Myometrial cell (primary cell): Measurements from ENCODE around the gene SESN2. TPM values are rescaled to one million over a fixed set of nuclear protein-coding genes. Genes with fewer than 3 reads are reported as not detected.

Source experiments
- total RNA-seq: library from RNA; depleted of rRNA; stranded (reverse); fragments of >200 nt; gene quantifications from 2 replicates; pipeline ENCODE4 v1.2.3, GENCODE V29; 2015

SESN2 gene
- 33.4 and 39.7 TPM in 2 replicates for total RNA-seq

GRCh38 chr1:28259252-28259933, at the start of gene SESN2:
TSS of gene SESN2 (plus strand) at chr1:28259518. CDS start at chr1:28259848, 330 bp downstream.

DNA sequence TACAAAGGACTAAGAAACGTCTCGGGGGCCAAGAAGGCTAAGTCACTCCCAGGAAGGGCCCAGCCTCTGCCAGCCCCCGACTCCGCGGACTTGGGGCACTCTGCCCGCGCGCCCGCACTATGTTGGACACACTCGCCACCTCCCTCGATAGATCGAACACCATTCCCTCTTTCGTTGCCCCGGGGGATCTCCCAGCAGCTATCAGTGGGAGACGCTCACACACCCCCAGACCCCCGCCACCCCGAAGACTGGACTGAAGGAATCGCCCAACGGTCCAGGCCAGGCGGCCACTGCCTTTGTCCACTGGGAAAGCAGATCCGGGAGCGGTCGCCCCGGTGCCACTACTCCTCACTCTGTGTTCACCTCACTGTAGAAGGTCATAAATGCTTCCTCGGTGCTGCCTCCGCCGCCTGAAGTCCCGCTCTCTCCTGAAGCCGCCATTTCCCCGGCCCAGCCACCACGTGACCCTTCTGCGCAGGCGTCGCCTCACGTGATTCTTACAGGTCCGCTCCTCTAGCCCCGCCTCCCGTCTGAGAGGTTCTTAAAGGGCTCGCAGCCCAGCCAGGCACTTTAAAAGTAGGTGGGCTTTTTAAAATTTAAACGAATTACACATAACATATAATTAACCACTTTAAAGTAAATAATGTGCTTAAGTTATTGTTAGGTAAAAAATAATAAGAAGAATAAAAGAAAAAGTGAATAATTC, 26.6 kb upstream of the SESN2 start, which contains the start of gene DNAJC8:
Gene DNAJC8 (minus strand): TSS at position 472 of the 706 bp plus-strand sequence. CDS start 31 bp downstream, at position 441.

GRCh38 chr1:28235755-28236655, 23.3 kb upstream of the SESN2 start, which contains the start of gene ATP5IF1:
TSS of gene ATP5IF1 (plus strand) at chr1:28236124. CDS start at chr1:28236184, 60 bp downstream.

Other genes with a start within 250 kb of the SESN2 start
- gene EYA3, start 170.9 kb upstream of the SESN2 start, total RNA-seq = 18.7 and 19.1 TPM in 2 replicates
- gene PTAFR, start 82.8 kb upstream of the SESN2 start, total RNA-seq = 0.35 and 1.2 TPM in 2 replicates
- gene DNAJC8, start 26.5 kb upstream of the SESN2 start, total RNA-seq = 64.9 and 71.4 TPM in 2 replicates
- 231 and 311 TPM in 2 replicates for gene ATP5IF1, start 23.4 kb upstream of the SESN2 start, total RNA-seq
- gene MED18, start 69.5 kb downstream of the SESN2 start, total RNA-seq = 16.4 and 19.3 TPM in 2 replicates
- 8.4 and 8.5 TPM in 2 replicates for gene PHACTR4, start 110.2 kb downstream of the SESN2 start, total RNA-seq
- 57.4 and 65.9 TPM in 2 replicates for gene RCC1, start 246.5 kb downstream of the SESN2 start, total RNA-seq